Adrenal gland (tissue), 12 donors: Measurements from ENCODE around the gene PCGF6. TPM values are rescaled to one million over a fixed set of nuclear protein-coding genes. Genes with fewer than 3 reads are reported as not detected.
A peak's percentile ranks its signal among the peaks of the same experiment; 100 is the strongest.

Experiments
- DNase-seq, 7 donors: peaks; one replicate each; pipeline ENCODE4 v3.0.0-alpha.2; 2019 to 2020
- H3K27ac ChIP-seq, 5 donors: fragments of 200-600 bp; sonication (generic) in 4 of 5; 1 replicate in 3 of 5; 2 replicates in 2 of 5; pipeline versions ENCODE4 v1.5.1 to v1.8.0; 2016 to 2020; ENCODE audit warnings: mild to moderate bottlenecking in 1 of 5
- H3K27me3 ChIP-seq: fragments of 200-600 bp; 2 replicates; pipeline ENCODE4 v1.8.0; 2021
- H3K36me3 ChIP-seq, 2 donors: fragments of 200-600 bp; replicated peaks in 1 of 2; 1 replicate in 1 of 2; 2 replicates in 1 of 2; pipeline versions ENCODE4 v1.5.1 to v1.8.0; 2018 to 2022
- H3K4me1 ChIP-seq, 2 donors: fragments of 200-600 bp; replicated peaks in 1 of 2; 1 replicate in 1 of 2; 2 replicates in 1 of 2; pipeline versions ENCODE4 v1.5.1 to v1.8.0; 2018 to 2021
- H3K4me3 ChIP-seq, 4 donors: fragments of 200-600 bp; sonication (generic) in 3 of 4; one replicate each; pipeline ENCODE4 v1.5.1; 2016 to 2018
- H3K9me3 ChIP-seq, 3 donors: fragments of 200-600 bp; sonication (generic) in 1 of 3; replicated peaks in 1 of 3; 1 replicate in 2 of 3; 2 replicates in 1 of 3; pipeline versions ENCODE4 v1.5.1 to v1.8.0; 2016 to 2021
- POLR2A ChIP-seq, 2 donors: fragments of 450-650 bp; IDR thresholded peaks; one replicate each; pipeline ENCODE4 v1.6.1; 2017; ENCODE audit warnings: antibody characterized with exemption in 2 of 2, mild to moderate bottlenecking in 2 of 2, moderate library complexity in 1 of 2
- WGBS, 4 donors: extraction: QIAGEN DNeasy Blood & Tissue Kit in 2 of 4; methylation state at CpG; one replicate each; pipeline versions ENCODE4 v1.1.5 to v1.1.7; 2013 to 2017; 5-methylcytosine and 5-hydroxymethylcytosine counted together
- intact Hi-C, 2 donors: fragments of 100-400 bp; cut with DNase I; formaldehyde crosslinking; loops; one replicate each; pipeline versions ENCODE4 v1.14.1 to v1.15.0; 2022 to 2023
- polyA plus RNA-seq, 3 donors: library from polyadenylated mRNA; stranded (reverse); fragments of 200-250 nt in 2 of 3; fragments of 350-450 nt in 1 of 3; fragmentation: Illumina TruSeq in 1 of 3; extraction: RNeasy Lipid Tissue Mini Kit (QIAGEN cat#74804) in 1 of 3; gene quantifications; one replicate each; pipeline ENCODE4 v1.2.3, GENCODE V29; 2013 to 2014
- total RNA-seq, 9 donors: library from RNA; depleted of rRNA in 4 of 9; stranded (reverse); fragments of >200 nt in 4 of 9; fragments of 120-200 nt in 1 of 9; fragmentation: NEBNext Ultra II Directional in 1 of 9; extraction: Animal tissue kit (Norgen Biotek cat#: 25700) in 1 of 9; gene quantifications; one replicate each; pipeline versions ENCODE4 v1.1.0 to v1.2.4, GENCODE V29; 2013 to 2023
- TF ChIP-seq, protein P1 (sequence below), 6 experiments: fragments of 450-650 bp in 4 of 6; fragments of 200-600 bp in 2 of 6; sonication (generic) in 1 of 6; IDR thresholded peaks; 1 replicate in 5 of 6; 2 replicates in 1 of 6; pipeline versions ENCODE4 v1.5.1 to v1.8.0; 2016 to 2021; ENCODE audit warnings: antibody characterized with exemption in 6 of 6, mild to moderate bottlenecking in 2 of 6, moderate library complexity in 1 of 6
- donor health status: healthy with polysubstance abuse.
- donor health status: Bipolar disorder and iron deficiency.
- donor health status: DM: yes; HTN: yes; CAD: no.
- donor health status: DM: no; HTN: no; CAD: no.
- donor health status: DM: no; HTN: no; CAD: no.
- donor health status: DM: yes; HTN: yes; CAD: no.

PCGF6 gene
- total and polyA plus RNA-seq, 12 donors, result 3.1 to 12.3 (median 7.3) TPM

DNA sequence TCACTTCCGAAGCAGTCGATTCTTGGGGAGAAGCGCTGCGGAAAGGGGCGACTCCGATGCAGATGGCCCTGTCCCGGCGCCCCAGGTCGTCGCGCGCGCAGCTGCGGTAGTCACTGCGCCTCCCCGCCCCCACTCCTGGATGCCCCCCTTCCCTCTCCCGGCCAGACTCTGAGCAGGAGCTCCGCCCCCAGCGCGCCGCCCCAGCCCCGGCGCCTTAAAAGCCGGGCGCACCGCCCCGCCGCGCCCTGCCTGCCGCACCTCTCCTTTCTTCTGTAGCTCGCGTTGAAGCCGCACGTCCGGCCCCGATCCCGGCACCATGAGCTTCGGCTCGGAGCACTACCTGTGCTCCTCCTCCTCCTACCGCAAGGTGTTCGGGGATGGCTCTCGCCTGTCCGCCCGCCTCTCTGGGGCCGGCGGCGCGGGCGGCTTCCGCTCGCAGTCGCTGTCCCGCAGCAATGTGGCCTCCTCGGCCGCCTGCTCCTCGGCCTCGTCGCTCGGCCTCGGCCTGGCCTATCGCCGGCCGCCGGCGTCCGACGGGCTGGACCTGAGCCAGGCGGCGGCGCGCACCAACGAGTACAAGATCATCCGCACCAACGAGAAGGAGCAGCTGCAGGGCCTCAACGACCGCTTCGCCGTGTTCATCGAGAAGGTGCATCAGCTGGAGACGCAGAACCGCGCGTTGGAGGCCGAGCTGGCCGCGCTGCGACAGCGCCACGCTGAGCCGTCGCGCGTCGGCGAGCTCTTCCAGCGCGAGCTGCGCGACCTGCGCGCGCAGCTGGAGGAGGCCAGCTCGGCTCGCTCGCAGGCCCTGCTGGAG is 73.8 kb downstream of the PCGF6 start, which contains the start of gene INA:
Gene INA (plus strand): TSS at position 243 of the 817 bp plus-strand sequence. CDS start 74 bp downstream, at position 317.
- peak in 3 of 7 donors; percentile 12 to 80 (median 45) for DNase-seq
- H3K4me3 ChIP-seq, result peak within 1 kb of the TSS in 1 of 4 donors; percentile 40
- no peaks in the 10 kb centered on the region for H3K9me3 ChIP-seq
- TF ChIP-seq, protein P1, sequence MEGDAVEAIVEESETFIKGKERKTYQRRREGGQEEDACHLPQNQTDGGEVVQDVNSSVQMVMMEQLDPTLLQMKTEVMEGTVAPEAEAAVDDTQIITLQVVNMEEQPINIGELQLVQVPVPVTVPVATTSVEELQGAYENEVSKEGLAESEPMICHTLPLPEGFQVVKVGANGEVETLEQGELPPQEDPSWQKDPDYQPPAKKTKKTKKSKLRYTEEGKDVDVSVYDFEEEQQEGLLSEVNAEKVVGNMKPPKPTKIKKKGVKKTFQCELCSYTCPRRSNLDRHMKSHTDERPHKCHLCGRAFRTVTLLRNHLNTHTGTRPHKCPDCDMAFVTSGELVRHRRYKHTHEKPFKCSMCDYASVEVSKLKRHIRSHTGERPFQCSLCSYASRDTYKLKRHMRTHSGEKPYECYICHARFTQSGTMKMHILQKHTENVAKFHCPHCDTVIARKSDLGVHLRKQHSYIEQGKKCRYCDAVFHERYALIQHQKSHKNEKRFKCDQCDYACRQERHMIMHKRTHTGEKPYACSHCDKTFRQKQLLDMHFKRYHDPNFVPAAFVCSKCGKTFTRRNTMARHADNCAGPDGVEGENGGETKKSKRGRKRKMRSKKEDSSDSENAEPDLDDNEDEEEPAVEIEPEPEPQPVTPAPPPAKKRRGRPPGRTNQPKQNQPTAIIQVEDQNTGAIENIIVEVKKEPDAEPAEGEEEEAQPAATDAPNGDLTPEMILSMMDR (IDR thresholded peaks at IDR 0.05), result no peak
- TF ChIP-seq POLR2A (IDR thresholded peaks at IDR 0.05), result peak in 1 of 2 donors; percentile 51
- no peaks in the 10 kb centered on the region for H3K36me3 ChIP-seq
- H3K4me1 ChIP-seq, result peaks cover 8 to 20% of the 10 kb centered on the region in 2 donors
- peaks cover 25% of the 10 kb centered on the region for H3K27me3 ChIP-seq
- peak within 1 kb of the TSS in 1 of 5 donors; percentile 32 for H3K27ac ChIP-seq
- WGBS, 4 donors, result 0 to 2% (median 1%) methylated on average over 16 to 105 of the region's 105 CpGs; no CpG with 5 or more reads in 1 of the 4 donors
- intact Hi-C loops, result no loop called here

DNA sequence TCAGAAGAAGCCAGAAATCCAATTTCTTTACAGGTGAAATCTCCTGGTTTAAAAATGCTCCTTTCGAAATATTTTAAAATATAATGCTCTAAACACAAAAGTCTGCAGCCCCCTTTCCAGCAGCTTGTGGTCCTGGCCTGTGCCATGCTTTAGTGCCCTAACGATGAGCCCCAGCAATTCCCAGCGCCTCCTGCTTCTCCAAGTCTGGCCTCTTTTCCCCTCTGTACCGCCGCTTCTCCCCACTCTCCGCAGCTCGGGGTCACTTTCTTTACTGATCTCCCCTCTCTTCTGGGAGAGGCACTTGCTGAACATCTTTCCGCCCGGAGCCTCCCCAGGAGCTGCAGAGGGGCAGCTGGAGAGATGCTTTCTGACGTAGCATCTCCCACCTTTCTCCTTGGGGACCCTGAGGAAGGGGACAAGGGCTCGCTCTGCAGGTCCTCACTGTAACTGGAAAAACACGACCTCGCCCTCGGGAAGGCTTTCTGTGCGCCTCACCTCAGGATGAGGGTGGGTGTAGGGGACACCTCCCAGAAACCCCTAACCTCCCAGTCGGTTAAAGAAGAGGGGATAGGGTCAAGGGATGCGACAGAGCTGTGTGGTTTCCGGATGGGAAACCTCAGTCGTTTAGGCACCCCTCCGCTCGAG is 74.6 kb downstream of the PCGF6 start:
- peaks cover 25% of the 10 kb centered on the region for H3K27me3 ChIP-seq

DNA sequence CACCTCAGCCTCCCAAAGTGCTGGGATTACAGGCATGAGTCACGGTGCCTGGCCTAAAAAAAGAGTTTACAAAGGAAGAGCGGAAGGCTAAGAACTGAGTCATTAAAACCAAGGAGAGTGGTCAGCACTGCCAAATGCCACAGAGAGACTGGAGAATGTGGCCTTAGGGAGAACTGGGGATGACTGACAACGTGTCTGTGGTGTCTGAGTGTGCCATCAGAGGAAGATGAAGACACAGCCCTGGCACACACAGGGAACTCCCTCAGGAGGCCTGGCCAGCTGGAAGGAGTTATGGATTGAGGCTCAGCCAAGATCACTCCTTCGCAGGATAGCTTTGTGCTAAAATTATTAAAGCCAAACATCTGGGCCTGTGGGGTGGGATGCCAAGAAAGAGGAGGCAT is 77.9 kb downstream of the PCGF6 start:
- Histone ChIP-seq H3K4me1 (peaks cover 8 to 20% of the 10 kb centered on the region in 2 donors), H3K4me3 (no peak overlapping the region), H3K36me3 (no peaks in the 10 kb centered on the region), H3K27me3 (peaks cover 21% of the 10 kb centered on the region), H3K27ac (peak overlapping the region in 1 of 5 donors; percentile 67), H3K9me3 (no peaks in the 10 kb centered on the region)
- 19 to 44% (median 30%) methylated on average over 4 of the region's 4 CpGs for WGBS, 4 donors
- intact Hi-C loops, result no loop called here
- peak; percentile 59 to 84 (median 75) for DNase-seq
- TF ChIP-seq, protein P1 (IDR thresholded peaks at IDR 0.05), result no peak
- no peak for TF ChIP-seq POLR2A (IDR thresholded peaks at IDR 0.05)

More for the DNA sequence above, 74.6 kb downstream of the PCGF6 start:
- TF ChIP-seq, protein P1 (IDR thresholded peaks at IDR 0.05), result no peak
- TF ChIP-seq POLR2A (IDR thresholded peaks at IDR 0.05), result no peak
- WGBS, 4 donors, result 27 to 40% (median 29%) methylated on average over 13 to 21 of the region's 21 CpGs
- intact Hi-C loops, result no loop called here
- no peaks in the 10 kb centered on the region for H3K36me3 ChIP-seq
- H3K4me1 ChIP-seq, result peaks cover 8 to 20% of the 10 kb centered on the region in 2 donors
- peak overlapping the region in 1 of 5 donors; percentile 32 for H3K27ac ChIP-seq
- no peak for DNase-seq
- H3K4me3 ChIP-seq, result peak overlapping the region in 1 of 4 donors; percentile 40
- no peaks in the 10 kb centered on the region for H3K9me3 ChIP-seq

DNA sequence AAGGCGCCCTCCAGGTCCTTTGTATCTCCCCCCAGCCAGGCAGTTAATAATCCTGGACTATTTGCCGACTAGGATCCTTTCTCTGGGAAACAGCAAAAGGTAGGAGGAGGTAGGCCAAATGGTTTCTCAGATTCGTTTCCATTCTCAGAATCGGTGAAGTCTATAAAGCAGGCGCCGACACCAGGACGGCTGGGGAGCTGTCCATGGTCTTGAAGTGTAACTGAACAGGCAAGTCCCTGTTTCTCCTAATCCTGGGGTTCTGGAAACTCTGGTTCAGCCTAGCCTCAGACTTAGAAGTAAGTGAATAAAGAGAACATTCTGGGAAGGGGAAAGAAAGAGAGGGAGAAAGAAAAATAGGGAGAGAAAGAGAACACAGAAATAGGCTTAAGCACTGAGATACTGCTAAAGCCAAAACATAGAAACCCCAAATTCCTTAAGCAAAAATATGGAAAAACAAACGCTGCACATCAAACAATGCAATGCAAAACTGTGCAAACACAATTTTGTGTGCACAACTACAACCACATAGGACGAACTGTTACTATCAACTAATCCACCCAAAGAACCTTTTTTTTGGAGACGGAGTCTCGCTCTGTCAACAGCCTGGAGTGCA is 85.1 kb downstream of the PCGF6 start:
- peak; percentile 57 to 83 (median 75) for DNase-seq
- no peaks in the 10 kb centered on the region for H3K27me3 ChIP-seq
- H3K36me3 ChIP-seq, result no peaks in the 10 kb centered on the region
- H3K9me3 ChIP-seq, result no peaks in the 10 kb centered on the region
- no peak overlapping the region for H3K27ac ChIP-seq
- no peaks in the 10 kb centered on the region for H3K4me1 ChIP-seq
- 29 to 38% (median 34%) methylated on average over 11 of the region's 11 CpGs for WGBS, 4 donors
- intact Hi-C loops, result no loop called here
- no peak for TF ChIP-seq POLR2A (IDR thresholded peaks at IDR 0.05)
- TF ChIP-seq, protein P1 (IDR thresholded peaks at IDR 0.05), result no peak
- no peak overlapping the region for H3K4me3 ChIP-seq
